BJ (cell line): Measurements from ENCODE around the gene MYO5A. TPM values are rescaled to one million over a fixed set of nuclear protein-coding genes. Genes with fewer than 3 reads are reported as not detected.

Source experiments
- CTCF ChIA-PET: fragments of 350-600 bp; formaldehyde crosslinking; extraction: SDS; loops from one replicate; lab custom pipeline; 2021; ENCODE audit warnings: antibody characterized with exemption, inconsistent platforms; lab: Yijun Ruan, JAX
- POLR2A ChIA-PET: fragments of 300-600 bp; sonication (Branson Sonifier 250); formaldehyde crosslinking; extraction: SDS; loops from one replicate; lab custom pipeline; 2021; ENCODE audit warnings: antibody characterized with exemption; lab: Charles Lee
- DNase-seq: peaks from one replicate; pipeline ENCODE4 v3.0.0-alpha.2; 2011; ENCODE audit warnings: low read depth
- H3K27me3 ChIP-seq: 2 replicates; pipeline ENCODE4 v1.6.0; 2011; ENCODE audit warnings: low read length; ENCODE audit not compliant: control insufficient read depth, insufficient read depth
- H3K36me3 ChIP-seq: 2 replicates; pipeline ENCODE4 v1.5.1; 2011; ENCODE audit warnings: low read length; ENCODE audit not compliant: control insufficient read depth, insufficient read depth
- H3K4me3 ChIP-seq: 2 replicates; pipeline ENCODE4 v1.5.1; 2011; ENCODE audit warnings: low read depth, mild to moderate bottlenecking, control low read depth, low read length
- CTCF ChIP-seq: IDR thresholded peaks from 2 replicates; pipeline ENCODE4 v1.5.1; 2011; ENCODE audit warnings: low read depth, mild to moderate bottlenecking, control low read depth, inconsistent platforms, low read length, moderate library complexity; ENCODE audit not compliant: insufficient read depth
- polyA plus RNA-seq: library from polyadenylated mRNA; depleted of rRNA; stranded (reverse); fragments of >200 nt; gene quantifications from 2 replicates; pipeline ENCODE4 v1.2.3, GENCODE V29; 2011

Gene MYO5A
- polyA plus RNA-seq, 1 experiment = 38.3 TPM

- no peak for TF ChIP-seq CTCF
- H3K4me3 ChIP-seq = no peak overlapping the region
- H3K36me3 ChIP-seq = 0 out of 2 replicates have a peak, but pooled peaks cover 1% of the 10 kb centered on the region
- ChIA-PET CTCF (interaction anchor here (0.5 to 0.9 kb wide), 3 partner anchors 70 to 136 kb away, joined by 3 read pairs; no protein-coding TSS in a partner anchor), POLR2A (no interaction called here)
- peak; percentile 30 for DNase-seq
- H3K27me3 ChIP-seq = no peaks in the 10 kb centered on the region
Measured at GRCh38 chr15:52392008-52392687, 136.5 kb downstream of the MYO5A start.

GRCh38 chr15:52391069-52391468 is 137.6 kb downstream of the MYO5A start:
- Histone ChIP-seq H3K4me3 (no peak overlapping the region), H3K36me3 (0 out of 2 replicates have a peak, but pooled peaks cover 1% of the 10 kb centered on the region), H3K27me3 (no peaks in the 10 kb centered on the region)
- DNase-seq = no peak
- POLR2A ChIA-PET = no interaction called here
- CTCF ChIA-PET = no interaction called here
- no peak for TF ChIP-seq CTCF

GRCh38 chr15:52385670-52386069 is 143.0 kb downstream of the MYO5A start:
- ChIA-PET POLR2A (no interaction called here), CTCF (interaction anchor here (1.1 kb wide), 1 partner anchor 14 kb away, joined by 4 read pairs; no protein-coding TSS in a partner anchor)
- H3K4me3 ChIP-seq = no peak overlapping the region
- no peak for TF ChIP-seq CTCF
- H3K36me3 ChIP-seq = 0 out of 2 replicates have a peak, but pooled peaks cover 1% of the 10 kb centered on the region
- no peaks in the 10 kb centered on the region for H3K27me3 ChIP-seq
- no peak for DNase-seq

DNA sequence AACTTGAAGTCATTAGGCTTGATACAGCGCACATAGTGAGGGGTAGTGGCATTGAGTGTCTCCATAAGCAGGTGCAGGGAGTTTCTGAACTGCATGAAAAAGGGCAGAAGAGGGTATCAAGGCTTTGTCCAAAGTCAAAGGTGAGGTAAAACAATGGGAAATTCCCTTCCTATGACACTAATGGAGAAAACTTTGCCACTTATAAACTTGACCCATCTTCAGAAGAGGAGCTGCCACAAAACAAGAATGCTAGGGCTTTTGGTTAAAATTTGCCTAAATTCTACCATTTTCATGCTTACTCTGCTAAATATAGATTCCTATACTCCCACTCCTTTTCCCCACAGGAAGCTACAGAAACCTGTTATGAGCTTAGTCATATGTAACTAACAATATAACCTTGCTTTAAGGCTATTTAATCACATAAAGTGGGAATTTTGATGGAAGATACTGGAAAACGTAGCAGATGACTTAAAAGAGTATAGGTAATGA is 145.5 kb downstream of the MYO5A start:
- POLR2A ChIA-PET = no interaction called here
- Histone ChIP-seq H3K4me3 (no peak overlapping the region), H3K36me3 (0 out of 2 replicates have a peak, but pooled peaks cover 3% of the 10 kb centered on the region), H3K27me3 (no peaks in the 10 kb centered on the region)
- CTCF ChIA-PET = no interaction called here
- no peak for DNase-seq
- TF ChIP-seq CTCF = no peak

DNA sequence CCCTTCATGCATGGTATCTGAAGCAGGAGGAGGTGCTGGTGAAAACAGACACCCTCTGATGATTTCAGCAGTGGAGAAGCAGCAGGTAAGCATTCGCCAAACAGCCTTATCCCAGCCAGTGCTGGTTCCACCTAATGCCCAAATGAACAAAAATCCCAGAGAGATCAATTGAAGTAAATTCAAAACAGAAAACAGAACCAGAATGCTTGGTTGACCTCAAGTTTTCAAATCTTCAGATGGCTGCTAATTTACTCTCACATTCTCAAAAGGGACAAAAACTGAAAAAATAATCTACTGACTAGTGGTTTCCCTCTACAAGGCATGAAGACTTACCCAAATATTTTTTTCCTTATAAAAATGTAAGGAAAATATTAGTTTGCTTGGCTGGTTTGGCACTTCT is 146.0 kb downstream of the MYO5A start:
- CTCF ChIA-PET = no interaction called here
- POLR2A ChIA-PET = no interaction called here
- DNase-seq = no peak

More for the DNA sequence above, 146.0 kb downstream of the MYO5A start:
- no peak for TF ChIP-seq CTCF
- no peaks in the 10 kb centered on the region for H3K27me3 ChIP-seq
- no peak overlapping the region for H3K4me3 ChIP-seq
- peaks cover 3% of the 10 kb centered on the region; the same call in 1 of the 2 replicates for H3K36me3 ChIP-seq
